ENCODE results near the gene CFAP90. TPM values are rescaled to one million over a fixed set of nuclear protein-coding genes. Genes with fewer than 3 reads are reported as not detected.

CFAP90 gene
- total RNA-seq, 2 experiments from 2014 or later = not detected

DNA sequence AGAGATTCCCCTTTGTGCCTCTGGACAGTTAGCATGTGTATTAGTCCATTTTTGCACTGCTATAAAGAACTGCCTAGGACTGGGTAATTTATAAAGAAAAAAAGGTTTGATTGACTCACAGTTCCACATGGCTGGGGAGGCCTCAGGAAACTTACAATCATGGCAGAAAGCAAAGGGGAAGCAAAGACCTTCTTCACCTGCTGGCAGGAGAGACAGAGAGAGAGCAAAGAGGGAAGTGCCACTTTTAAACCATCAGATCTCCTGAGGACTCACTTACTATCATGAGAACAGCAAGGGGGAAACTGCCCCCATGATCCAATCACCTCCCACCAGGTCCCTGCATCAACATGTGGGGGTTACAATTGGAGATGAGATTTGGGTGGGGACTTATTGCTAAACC, 6.0 kb downstream of the CFAP90 start:
- CTCF ChIA-PET = interaction anchor here (1.6 kb wide), 1 partner anchor 12 kb away, joined by 8 read pairs; no protein-coding TSS in a partner anchor

DNA sequence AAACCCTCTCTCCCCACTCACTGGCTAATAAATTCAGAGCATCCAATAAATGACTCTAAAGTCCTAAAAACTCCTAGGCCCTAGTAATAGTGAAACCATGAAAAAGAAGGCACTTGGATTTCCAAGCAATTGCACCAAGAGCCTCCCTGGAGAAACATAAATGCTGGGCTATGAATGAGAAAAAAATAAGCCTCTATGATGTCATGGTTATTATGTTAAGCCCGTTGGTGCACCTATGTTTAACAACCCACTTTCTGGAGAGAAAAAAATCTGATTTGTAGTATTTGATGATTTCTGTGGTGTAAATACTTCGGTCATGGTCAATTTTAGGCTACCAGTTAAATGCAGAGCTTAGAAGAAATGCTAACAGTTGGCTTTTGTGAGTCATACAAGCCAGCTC, 8.4 kb downstream of the CFAP90 start:
- Mint-ChIP-seq H3K27me3 (peaks cover 32% of the 10 kb centered on the region), H3K4me3 (no peak overlapping the region), H3K9me3 (peaks cover 2% of the 10 kb centered on the region), H3K27ac (no peak overlapping the region), H3K36me3 (ENCODE audit: low read depth) (no peaks in the 10 kb centered on the region), H3K4me1 (no peaks in the 10 kb centered on the region)
- POLR2A ChIA-PET = no interaction called here
- no peak for DNase-seq
- CTCF ChIA-PET = interaction anchor here (0.7 kb wide), 1 partner anchor 14 kb away, joined by 3 read pairs; no protein-coding TSS in a partner anchor

More for the DNA sequence above, 6.0 kb downstream of the CFAP90 start:
- POLR2A ChIA-PET = no interaction called here
- DNase-seq = no peak
- Mint-ChIP-seq H3K36me3 (ENCODE audit: low read depth) (no peaks in the 10 kb centered on the region), H3K27ac (no peak overlapping the region), H3K27me3 (peaks cover 51% of the 10 kb centered on the region), H3K9me3 (peaks cover 2% of the 10 kb centered on the region), H3K4me1 (peaks cover 3% of the 10 kb centered on the region), H3K4me3 (no peak overlapping the region)

DNA sequence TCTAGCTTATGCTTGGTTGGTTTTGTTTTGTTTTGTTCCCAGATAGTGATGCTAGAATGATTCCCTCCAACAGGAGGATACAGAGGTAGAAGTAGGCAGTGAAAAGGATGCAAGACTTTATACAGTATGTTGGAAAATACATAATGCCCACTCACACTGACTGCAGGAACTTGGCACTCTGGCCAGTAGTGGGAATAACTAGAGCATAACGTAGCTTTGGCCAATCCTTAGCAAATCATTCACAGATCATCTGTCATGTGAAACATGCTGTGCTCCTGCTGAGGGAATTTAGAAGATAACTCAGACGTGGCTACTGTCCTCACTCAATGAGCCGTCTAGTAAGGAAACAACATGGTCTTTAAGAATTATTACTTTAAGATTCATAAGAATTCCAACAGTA, 13.5 kb downstream of the CFAP90 start:
- Mint-ChIP-seq H3K4me1 (no peaks in the 10 kb centered on the region), H3K36me3 (ENCODE audit: low read depth) (no peaks in the 10 kb centered on the region)

DNA sequence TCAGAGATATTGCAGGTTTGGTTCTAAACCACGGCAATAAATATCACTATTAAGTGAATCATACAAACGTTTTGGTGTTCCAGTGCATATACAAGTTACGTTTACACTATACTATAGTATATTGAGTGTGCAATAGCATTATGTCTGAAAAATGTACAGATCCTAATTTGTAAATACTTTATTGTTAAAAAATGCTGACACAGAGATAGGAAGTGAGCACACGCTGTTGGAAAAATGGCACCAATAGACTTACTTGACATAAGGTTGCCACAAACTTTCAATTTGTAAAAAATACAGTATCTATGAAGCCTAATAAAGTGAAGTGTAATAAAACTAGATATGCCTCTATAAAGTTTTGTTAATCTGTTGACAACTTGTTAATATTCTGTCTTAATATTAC, 16.0 kb downstream of the CFAP90 start:
- Mint-ChIP-seq H3K36me3 (ENCODE audit: low read depth) (no peaks in the 10 kb centered on the region), H3K9me3 (no peaks in the 10 kb centered on the region), H3K4me1 (no peaks in the 10 kb centered on the region), H3K27ac (no peak overlapping the region), H3K4me3 (no peak overlapping the region), H3K27me3 (no peaks in the 10 kb centered on the region)
- ChIA-PET POLR2A (no interaction called here), CTCF (interaction anchor here (0.6 kb wide), 1 partner anchor 11 kb away, joined by 3 read pairs; no protein-coding TSS in a partner anchor)
- DNase-seq = no peak

More for the DNA sequence above, 13.5 kb downstream of the CFAP90 start:
- H3K27ac Mint-ChIP-seq = no peak overlapping the region
- no peaks in the 10 kb centered on the region for H3K27me3 Mint-ChIP-seq
- no peak overlapping the region for H3K4me3 Mint-ChIP-seq
- POLR2A ChIA-PET = no interaction called here
- CTCF ChIA-PET = interaction anchor here (1.0 kb wide), 1 partner anchor 20 kb away, joined by 4 read pairs; no protein-coding TSS in a partner anchor
- no peak for DNase-seq
- H3K9me3 Mint-ChIP-seq = peaks cover 2% of the 10 kb centered on the region

DNA sequence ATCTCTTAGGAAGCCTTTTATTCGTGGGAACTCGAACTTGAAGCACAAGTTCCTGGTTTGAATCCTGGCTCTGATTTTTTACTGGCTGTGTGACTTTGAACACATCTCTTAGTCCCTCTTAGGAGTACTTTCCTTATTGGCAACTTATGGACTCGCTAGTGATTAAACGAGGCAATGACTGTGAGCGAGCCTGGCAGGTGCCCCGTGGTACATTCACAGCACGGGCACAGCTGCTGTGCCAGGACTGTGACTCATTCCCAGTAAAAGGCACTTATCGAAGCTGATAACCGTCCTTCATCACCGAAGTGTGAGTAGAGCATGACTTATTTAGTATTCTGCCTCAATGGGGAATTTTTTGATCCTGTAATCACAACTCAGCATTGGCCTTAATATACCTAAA, 22.7 kb downstream of the CFAP90 start:
- Mint-ChIP-seq H3K9me3 (no peaks in the 10 kb centered on the region), H3K27ac (no peak overlapping the region), H3K36me3 (ENCODE audit: low read depth) (no peaks in the 10 kb centered on the region), H3K4me3 (no peak overlapping the region), H3K4me1 (no peaks in the 10 kb centered on the region), H3K27me3 (peaks cover 4% of the 10 kb centered on the region)
- DNase-seq = no peak
- CTCF ChIA-PET = no interaction called here
- POLR2A ChIA-PET = no interaction called here

DNA sequence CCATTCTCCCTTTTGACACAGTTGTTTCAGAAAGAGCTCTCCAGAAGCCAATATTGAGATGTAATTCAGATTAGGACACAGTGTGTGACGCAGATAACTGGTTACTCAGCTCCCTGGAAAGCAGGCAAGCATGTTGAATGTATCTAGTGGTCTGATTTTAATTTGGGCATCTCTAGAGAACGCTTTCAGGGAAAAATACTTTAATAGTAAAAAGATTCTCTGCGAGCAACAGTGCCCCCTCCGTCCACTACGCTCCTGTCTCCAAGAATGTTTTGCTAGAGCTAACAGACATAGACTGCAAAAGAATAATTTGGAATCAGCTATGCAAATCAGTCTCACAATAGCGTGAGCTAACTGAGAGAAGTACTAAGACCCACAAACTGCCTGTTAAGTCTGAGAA, 23.3 kb downstream of the CFAP90 start:
- no peaks in the 10 kb centered on the region for H3K4me1 Mint-ChIP-seq
- peaks cover 4% of the 10 kb centered on the region for H3K27me3 Mint-ChIP-seq
- H3K4me3 Mint-ChIP-seq = no peak overlapping the region
- no peaks in the 10 kb centered on the region for H3K9me3 Mint-ChIP-seq
- no peak overlapping the region for H3K27ac Mint-ChIP-seq
- no peak for DNase-seq
- H3K36me3 Mint-ChIP-seq (ENCODE audit: low read depth) = no peaks in the 10 kb centered on the region
- CTCF ChIA-PET = no interaction called here
- POLR2A ChIA-PET = no interaction called here

DNA sequence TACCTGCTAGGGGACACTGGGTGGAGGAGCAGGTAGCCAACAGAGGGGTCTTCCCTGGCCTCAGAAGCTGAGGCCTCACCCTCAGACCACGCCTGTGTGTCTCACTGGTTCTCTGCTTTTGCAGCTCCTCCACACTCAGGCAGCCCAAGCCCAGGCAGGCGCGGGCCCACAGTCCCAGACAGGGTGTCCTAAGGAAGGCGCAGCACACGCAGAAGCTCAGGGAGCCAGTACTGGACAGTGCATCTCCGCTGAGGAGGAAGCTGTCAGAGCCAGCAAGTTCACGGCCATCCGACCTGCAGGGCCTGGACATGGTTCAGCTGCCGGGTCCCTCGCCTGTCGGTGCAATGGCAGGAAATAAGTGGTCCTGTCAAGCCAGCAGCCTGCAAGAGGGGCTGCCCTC, 25.3 kb downstream of the CFAP90 start:
- Mint-ChIP-seq H3K36me3 (ENCODE audit: low read depth) (no peaks in the 10 kb centered on the region), H3K27me3 (peaks cover 16% of the 10 kb centered on the region), H3K4me1 (no peaks in the 10 kb centered on the region), H3K9me3 (no peaks in the 10 kb centered on the region), H3K27ac (no peak overlapping the region), H3K4me3 (no peak overlapping the region)
- CTCF ChIA-PET = interaction anchor here (1.3 kb wide), 1 partner anchor 9 kb away, joined by 3 read pairs; no protein-coding TSS in a partner anchor
- no peak for DNase-seq
- POLR2A ChIA-PET = no interaction called here

DNA sequence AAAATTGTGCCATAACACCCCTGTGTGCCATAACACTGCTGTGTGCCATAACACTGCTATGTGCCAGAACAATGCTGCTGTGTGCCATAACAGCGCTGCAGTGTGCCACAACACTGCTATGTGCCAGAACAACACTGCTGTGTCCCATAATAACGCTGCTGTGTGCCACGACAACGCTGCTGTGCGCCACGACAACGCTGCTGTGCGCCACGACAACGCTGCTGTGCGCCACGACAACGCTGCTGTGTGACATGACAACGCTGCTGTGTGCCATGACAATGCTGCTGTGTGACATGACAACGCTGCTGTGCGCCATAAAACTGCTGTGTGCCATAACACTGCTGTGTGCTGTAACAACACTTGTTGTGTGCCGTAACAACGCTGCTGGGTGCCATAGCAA, 25.9 kb downstream of the CFAP90 start:
- Mint-ChIP-seq H3K4me3 (no peak overlapping the region), H3K27me3 (peaks cover 16% of the 10 kb centered on the region), H3K9me3 (no peaks in the 10 kb centered on the region), H3K27ac (no peak overlapping the region), H3K4me1 (no peaks in the 10 kb centered on the region), H3K36me3 (ENCODE audit: low read depth) (no peaks in the 10 kb centered on the region)
- CTCF ChIA-PET = interaction anchor here (1.3 kb wide), 1 partner anchor 9 kb away, joined by 3 read pairs; no protein-coding TSS in a partner anchor
- POLR2A ChIA-PET = no interaction called here
- DNase-seq = no peak

DNA sequence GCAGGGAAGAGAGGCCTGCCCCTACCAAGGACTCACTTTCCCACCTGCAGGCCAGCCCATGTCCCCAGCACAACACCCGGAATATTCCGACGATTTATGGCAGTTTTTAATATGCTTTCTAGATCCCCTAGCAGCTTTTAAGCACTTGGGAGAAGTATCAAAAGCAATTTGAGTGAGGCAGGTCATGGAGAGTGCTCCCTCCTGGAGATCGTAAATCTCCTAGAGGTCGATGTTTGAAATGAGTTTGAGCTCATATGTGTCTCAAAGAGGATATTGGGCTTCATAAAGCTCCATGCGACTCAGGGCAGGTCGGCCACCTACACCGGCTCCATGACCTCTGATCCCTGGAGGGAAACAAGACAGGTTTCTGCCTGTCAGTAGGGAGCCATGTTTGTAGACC, 27.3 kb downstream of the CFAP90 start:
- CTCF ChIA-PET = no interaction called here
- peaks cover 15% of the 10 kb centered on the region for H3K27me3 Mint-ChIP-seq

DNA sequence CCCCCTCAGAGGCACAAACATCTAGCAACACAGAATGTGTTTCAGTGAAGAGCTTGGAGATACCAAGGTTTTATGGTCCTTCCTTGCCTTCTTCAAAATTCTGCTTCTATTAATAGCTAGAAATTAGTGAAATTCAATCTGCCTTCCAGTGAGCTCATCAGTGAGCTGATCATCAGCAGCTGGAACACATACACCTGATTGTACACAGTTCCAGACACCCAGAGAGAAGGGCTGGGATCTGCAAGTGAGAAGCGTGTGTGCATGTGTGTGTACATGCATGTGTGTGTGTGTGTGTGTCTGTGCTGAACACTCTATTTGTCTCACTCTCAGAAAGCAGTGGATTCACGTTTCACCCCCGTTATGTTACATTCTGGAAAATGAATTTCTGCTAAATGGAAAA, 28.5 kb downstream of the CFAP90 start:
- ChIA-PET POLR2A (no interaction called here), CTCF (no interaction called here)
- Mint-ChIP-seq H3K27me3 (peaks cover 15% of the 10 kb centered on the region), H3K4me3 (no peak overlapping the region), H3K27ac (no peak overlapping the region), H3K9me3 (no peaks in the 10 kb centered on the region), H3K36me3 (ENCODE audit: low read depth) (no peaks in the 10 kb centered on the region), H3K4me1 (no peaks in the 10 kb centered on the region)
- DNase-seq = no peak

More for the DNA sequence above, 27.3 kb downstream of the CFAP90 start:
- H3K27ac Mint-ChIP-seq = no peak overlapping the region
- DNase-seq = no peak
- no peaks in the 10 kb centered on the region for H3K4me1 Mint-ChIP-seq
- no peak overlapping the region for H3K4me3 Mint-ChIP-seq
- POLR2A ChIA-PET = no interaction called here
- H3K9me3 Mint-ChIP-seq = no peaks in the 10 kb centered on the region
- H3K36me3 Mint-ChIP-seq (ENCODE audit: low read depth) = no peaks in the 10 kb centered on the region

DNA sequence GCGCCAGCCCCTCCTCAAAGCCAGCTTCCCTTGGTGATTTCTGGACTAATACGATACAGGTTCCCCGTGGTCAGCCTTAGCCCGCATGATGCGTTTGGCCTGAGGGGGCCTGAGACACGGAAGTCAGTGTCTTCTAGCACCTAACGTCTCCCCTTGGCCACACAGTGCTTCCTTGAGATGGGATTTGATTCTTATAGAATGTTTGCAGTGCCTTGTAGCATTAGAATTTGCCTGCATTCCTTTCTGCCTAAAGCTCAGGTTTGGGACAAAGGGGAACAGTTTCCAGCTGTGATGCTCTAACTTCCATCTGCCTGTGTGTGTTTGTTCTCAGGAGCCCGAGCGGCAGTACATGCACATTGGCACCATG, 34.4 kb downstream of the CFAP90 start:
- Mint-ChIP-seq H3K36me3 (ENCODE audit: low read depth) (no peaks in the 10 kb centered on the region), H3K4me3 (no peak overlapping the region), H3K27ac (no peak overlapping the region), H3K4me1 (no peaks in the 10 kb centered on the region), H3K27me3 (peaks cover 23% of the 10 kb centered on the region), H3K9me3 (no peaks in the 10 kb centered on the region)
- ChIA-PET CTCF (interaction anchor here (1.1 to 3.7 kb wide), 6 partner anchors 9 to 71 kb away, joined by 3 to 27 read pairs (median 4); partner anchors contain the start of gene CFAP90), POLR2A (no interaction called here)
- no peak for DNase-seq

DNA sequence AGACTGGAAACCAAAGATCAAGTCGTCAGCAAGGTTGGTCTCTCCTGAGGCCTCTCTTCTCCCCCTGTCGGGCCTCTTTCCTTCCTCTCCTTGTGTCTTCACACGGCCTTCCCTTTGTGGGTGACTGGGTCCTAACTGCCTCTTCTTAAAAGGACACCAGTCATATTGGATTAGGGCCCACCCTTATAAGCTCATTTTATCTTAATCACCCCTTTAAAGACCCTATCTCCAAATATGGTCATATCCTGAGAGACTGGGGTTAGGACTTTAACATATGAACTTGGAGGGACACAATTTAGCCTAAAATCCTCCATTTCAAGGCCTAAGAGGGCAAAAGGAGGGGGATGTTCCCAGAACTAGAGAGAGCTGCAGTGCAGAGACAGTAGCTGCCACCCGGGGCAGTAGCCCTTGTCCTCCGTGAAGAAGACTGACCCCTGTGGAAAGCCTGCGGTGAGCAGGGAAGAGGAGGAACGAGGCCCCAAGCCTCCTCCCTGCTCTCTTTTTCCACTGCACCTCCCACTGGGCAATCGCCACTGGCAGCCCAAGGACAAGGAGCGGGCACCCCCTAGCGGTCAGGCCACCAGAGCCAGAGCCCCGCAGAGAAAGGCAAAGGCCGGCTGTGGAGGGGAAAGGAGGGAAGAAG, 34.9 kb downstream of the CFAP90 start:
- ChIA-PET POLR2A (no interaction called here), CTCF (interaction anchor here (0.7 to 3.7 kb wide), 9 partner anchors 9 to 1050 kb away, joined by 3 to 27 read pairs (median 4); partner anchors contain the start of gene CFAP90)
- no peaks in the 10 kb centered on the region for H3K36me3 Mint-ChIP-seq (ENCODE audit: low read depth)
- no peaks in the 10 kb centered on the region for H3K4me1 Mint-ChIP-seq
- no peaks in the 10 kb centered on the region for H3K9me3 Mint-ChIP-seq
- peak; percentile 68 for DNase-seq
- H3K27me3 Mint-ChIP-seq = peaks cover 20% of the 10 kb centered on the region
- no peak overlapping the region for H3K27ac Mint-ChIP-seq
- no peak overlapping the region for H3K4me3 Mint-ChIP-seq

DNA sequence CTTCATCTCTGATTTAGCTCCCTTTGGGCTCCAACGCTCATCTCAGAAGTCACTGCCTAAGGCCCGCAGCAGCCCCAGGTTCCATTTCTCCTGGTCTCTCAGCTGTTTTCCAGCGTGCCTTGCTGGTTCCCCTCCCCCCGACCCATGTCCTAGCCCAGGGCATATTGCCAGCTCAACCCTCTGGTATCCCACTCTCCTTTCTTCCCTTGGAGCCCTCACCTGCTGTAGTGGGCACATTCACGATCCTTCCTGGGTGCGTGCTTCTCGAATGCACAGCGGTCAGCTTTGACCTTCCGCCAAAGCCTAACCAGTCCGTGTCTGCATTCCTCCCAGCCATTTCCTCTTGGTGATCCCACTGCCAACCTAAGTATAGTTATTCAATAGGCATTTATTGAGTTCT, 36.1 kb downstream of the CFAP90 start:
- H3K36me3 Mint-ChIP-seq (ENCODE audit: low read depth) = no peaks in the 10 kb centered on the region
- no peaks in the 10 kb centered on the region for H3K4me1 Mint-ChIP-seq
- no peak for DNase-seq
- H3K27me3 Mint-ChIP-seq = peaks cover 26% of the 10 kb centered on the region
- H3K9me3 Mint-ChIP-seq = no peaks in the 10 kb centered on the region
- CTCF ChIA-PET = interaction anchor here (0.8 kb wide), 1 partner anchor 67 kb away, joined by 3 read pairs; no protein-coding TSS in a partner anchor
- H3K4me3 Mint-ChIP-seq = no peak overlapping the region
- no peak overlapping the region for H3K27ac Mint-ChIP-seq
- POLR2A ChIA-PET = no interaction called here

DNA sequence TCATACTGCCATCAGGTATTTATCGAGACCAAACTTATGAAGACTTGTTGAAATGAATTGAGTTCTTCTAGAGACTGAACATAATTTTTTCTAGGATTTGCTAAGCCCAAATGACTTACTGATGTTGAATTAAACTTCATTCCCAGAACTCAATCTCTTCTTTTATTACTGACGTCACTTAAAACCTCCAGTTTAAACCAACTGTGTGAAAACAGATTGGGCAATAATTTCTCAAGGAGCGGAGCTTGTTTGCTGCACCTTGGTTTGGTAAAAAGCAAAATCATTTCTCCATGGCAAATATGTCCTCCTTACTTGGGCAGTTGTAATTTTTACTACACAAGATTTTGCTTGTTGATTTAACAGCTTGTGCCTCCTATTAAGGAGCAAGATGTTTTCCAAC, 37.4 kb downstream of the CFAP90 start:
- Mint-ChIP-seq H3K27me3 (peaks cover 24% of the 10 kb centered on the region), H3K9me3 (no peaks in the 10 kb centered on the region)
- CTCF ChIA-PET = interaction anchor here (2.3 kb wide), 1 partner anchor 58 kb away, joined by 6 read pairs; no protein-coding TSS in a partner anchor

More for the DNA sequence above, 37.4 kb downstream of the CFAP90 start:
- no peak overlapping the region for H3K4me3 Mint-ChIP-seq
- H3K27ac Mint-ChIP-seq = no peak overlapping the region
- POLR2A ChIA-PET = interaction anchor here (0.6 to 0.8 kb wide), 2 partner anchors 14 to 45 kb away, joined by 3 read pairs; no protein-coding TSS in a partner anchor
- no peaks in the 10 kb centered on the region for H3K4me1 Mint-ChIP-seq
- no peak for DNase-seq
- no peaks in the 10 kb centered on the region for H3K36me3 Mint-ChIP-seq (ENCODE audit: low read depth)
